SK-N-SH (cell line): ENCODE measurements around the gene PLAAT4. TPM values are rescaled to one million over a fixed set of nuclear protein-coding genes. Genes with fewer than 3 reads are reported as not detected.

Experiments used
- CTCF ChIA-PET: fragments of 300-600, 350-600 bp; formaldehyde crosslinking; extraction: SDS; loops from one replicate; lab custom pipeline; 2021; lab: Yijun Ruan, JAX
- POLR2A ChIA-PET: fragments of 350-600 bp; sonication (Branson Sonifier 250); formaldehyde crosslinking; extraction: SDS; loops from one replicate; lab custom pipeline; 2020; ENCODE audit warnings: antibody characterized with exemption, inconsistent platforms; lab: Yijun Ruan, JAX
- DNase-seq: peaks from one replicate; pipeline ENCODE4 v3.0.0; 2012
- H2AFZ ChIP-seq: fragments of 200-600 bp; sonication (generic); 2 replicates; pipeline ENCODE4 v1.8.1; 2016; ENCODE audit warnings: antibody characterized with exemption, mild to moderate bottlenecking, low read depth
- H3F3A ChIP-seq: fragments of 200-600 bp; sonication (generic); replicated peaks from 2 replicates; pipeline ENCODE3; 2016; ENCODE audit warnings: antibody characterized with exemption, mild to moderate bottlenecking; ENCODE audit not compliant: insufficient read depth
- H3K27ac ChIP-seq, 2 experiments: fragments of 200-500 bp in 1 of 2; fragments of 200-600 bp in 1 of 2; sonication (Bioruptor generic) in 1 of 2; sonication (generic), shearing (Covaris generic) in 1 of 2; 2 replicates each; pipeline versions ENCODE4 v1.5.1 to v1.6.1; 2014 to 2016; ENCODE audit warnings: low read depth in 2 of 2, inconsistent platforms in 1 of 2, low read length in 1 of 2, mild to moderate bottlenecking in 1 of 2, mixed read lengths in 1 of 2
- H3K27me3 ChIP-seq: fragments of 200-600 bp; sonication (generic), shearing (Covaris generic); 2 replicates; pipeline ENCODE4 v1.6.1; 2016; ENCODE audit warnings: mixed run types; ENCODE audit not compliant: insufficient read depth
- H3K36me3 ChIP-seq, 2 experiments: fragments of 200-500 bp in 1 of 2; fragments of 200-600 bp in 1 of 2; sonication (Bioruptor generic) in 1 of 2; sonication (generic) in 1 of 2; replicated peaks in 1 of 2; 2 replicates each; pipeline versions ENCODE3 to v1.5.1; 2014 to 2016; ENCODE audit warnings: low read length in 1 of 2, mild to moderate bottlenecking in 1 of 2; ENCODE audit not compliant: insufficient read depth in 2 of 2, control insufficient read depth in 1 of 2
- H3K4me1 ChIP-seq, 2 experiments: fragments of 200-500 bp in 1 of 2; fragments of 200-600 bp in 1 of 2; sonication (Bioruptor generic) in 1 of 2; sonication (generic), shearing (Covaris generic) in 1 of 2; 2 replicates each; pipeline versions ENCODE4 v1.5.1 to v1.6.1; 2014 to 2016; ENCODE audit warnings: low read depth in 1 of 2, low read length in 1 of 2, mixed run types in 1 of 2; ENCODE audit not compliant: insufficient read depth in 2 of 2, control insufficient read depth in 1 of 2
- H3K4me2 ChIP-seq: fragments of 200-600 bp; sonication (generic), shearing (Covaris generic); 2 replicates; pipeline ENCODE4 v1.6.1; 2017; ENCODE audit warnings: mixed run types
- H3K4me3 ChIP-seq, 2 experiments: fragments of 200-500 bp in 1 of 2; fragments of 200-600 bp in 1 of 2; sonication (Bioruptor generic) in 1 of 2; sonication (generic), shearing (Covaris generic) in 1 of 2; 2 replicates each; pipeline versions ENCODE4 v1.5.1 to v1.8.1; 2014 to 2016; ENCODE audit warnings: low read depth in 2 of 2, inconsistent platforms in 1 of 2, low read length in 1 of 2, mild to moderate bottlenecking in 1 of 2, mixed read lengths in 1 of 2, moderate library complexity in 1 of 2
- H3K79me2 ChIP-seq: fragments of 200-600 bp; sonication (generic); 2 replicates; pipeline ENCODE4 v1.8.1; 2017; ENCODE audit warnings: mild to moderate bottlenecking; ENCODE audit not compliant: insufficient read depth
- H3K9ac ChIP-seq: fragments of 200-600 bp; sonication (generic); 2 replicates; pipeline ENCODE4 v1.6.1; 2017; ENCODE audit warnings: mixed run types
- H3K9me2 ChIP-seq: fragments of 200-600 bp; sonication (generic); 2 replicates; pipeline ENCODE4 v1.6.1; 2017; ENCODE audit warnings: mixed run types
- H3K9me3 ChIP-seq: fragments of 200-600 bp; sonication (generic); 2 replicates; pipeline ENCODE4 v1.6.1; 2017; ENCODE audit warnings: mixed run types, mild to moderate bottlenecking, moderate library complexity
- H4K20me1 ChIP-seq: fragments of 200-600 bp; sonication (generic); 2 replicates; pipeline ENCODE4 v1.6.1; 2017; ENCODE audit warnings: mild to moderate bottlenecking, mixed run types; ENCODE audit not compliant: insufficient read depth
- CHD2 ChIP-seq: fragments of 150-350 bp; IDR thresholded peaks from 2 replicates; pipeline ENCODE4 v1.6.1; 2018; ENCODE audit warnings: low read length; ENCODE audit not compliant: partially characterized antibody
- ELF1 ChIP-seq: IDR thresholded peaks from 2 replicates; pipeline ENCODE4 v1.4.0; 2012
- EP300 ChIP-seq, 2 experiments: IDR thresholded peaks; 2 replicates each; pipeline versions ENCODE4 v1.4.0 to v1.6.1; 2012; ENCODE audit warnings: borderline replicate concordance in 1 of 2, low read depth in 1 of 2, low read length in 1 of 2
- FOSL2 ChIP-seq: IDR thresholded peaks from 2 replicates; pipeline ENCODE4 v1.4.0; 2012; ENCODE audit warnings: low read depth, mild to moderate bottlenecking, moderate library complexity, borderline replicate concordance
- FOXJ3 ChIP-seq: sonication (generic); formaldehyde crosslinking; IDR thresholded peaks from 2 replicates; pipeline ENCODE4 v1.5.1; 2020; ENCODE audit warnings: mild to moderate bottlenecking, missing genetic modification reagents
- FOXM1 ChIP-seq: IDR thresholded peaks from 2 replicates; pipeline ENCODE4 v1.4.0; 2012; ENCODE audit warnings: low read depth, mild to moderate bottlenecking
- IRF3 ChIP-seq: fragments of 150-350 bp; IDR thresholded peaks from 2 replicates; pipeline ENCODE4 v1.6.1; 2016; ENCODE audit warnings: mild to moderate bottlenecking, low read depth, low read length
- MXI1 ChIP-seq: IDR thresholded peaks from 2 replicates; pipeline ENCODE4 v1.6.1; 2012; ENCODE audit warnings: mild to moderate bottlenecking, low read depth, low read length, improper control_type of control experiment
- POLR2AphosphoS5 ChIP-seq: IDR thresholded peaks from 2 replicates; pipeline ENCODE4 v1.6.1; 2012; ENCODE audit warnings: low read depth, low read length
- RAD21 ChIP-seq: IDR thresholded peaks from 2 replicates; pipeline ENCODE4 v1.6.1; 2012; ENCODE audit warnings: mild to moderate bottlenecking, low read length
- RCOR1 ChIP-seq: fragments of 150-350 bp; IDR thresholded peaks from 2 replicates; pipeline ENCODE4 v1.6.1; 2017; ENCODE audit warnings: antibody characterized with exemption, low read length
- RFX5 ChIP-seq: IDR thresholded peaks from 2 replicates; pipeline ENCODE4 v1.6.1; 2012; ENCODE audit warnings: mild to moderate bottlenecking, improper control_type of control experiment, low read length
- TAF1 ChIP-seq: IDR thresholded peaks from 2 replicates; pipeline ENCODE4 v1.6.1; 2012; ENCODE audit warnings: low read depth, mild to moderate bottlenecking, low read length, moderate library complexity, borderline replicate concordance
- TCF12 ChIP-seq: IDR thresholded peaks from 2 replicates; pipeline ENCODE4 v1.4.0; 2012
- TEAD4 ChIP-seq: IDR thresholded peaks from 2 replicates; pipeline ENCODE4 v1.4.0; 2012; ENCODE audit warnings: mild to moderate bottlenecking, borderline replicate concordance; ENCODE audit not compliant: insufficient read depth
- USF1 ChIP-seq: IDR thresholded peaks from 2 replicates; pipeline ENCODE4 v1.4.0; 2012; ENCODE audit warnings: low read depth, borderline replicate concordance
- WGBS: methylation state at CpG from one replicate; pipeline ENCODE4 v1.1.6; 2017; ENCODE audit warnings: low lambda C conversion rate; 5-methylcytosine and 5-hydroxymethylcytosine counted together
- polyA plus RNA-seq, 3 experiments: library from polyadenylated mRNA; depleted of rRNA; stranded (reverse); fragments of >200 nt; gene quantifications; 2 replicates each; pipeline ENCODE4 v1.2.3, GENCODE V29; 2012
- TF ChIP-seq, protein P1 (sequence below): IDR thresholded peaks from 2 replicates; pipeline ENCODE4 v1.4.0; 2012; ENCODE audit warnings: low read depth
- TF ChIP-seq, protein P2 (sequence below): IDR thresholded peaks from 2 replicates; pipeline ENCODE4 v1.4.0; 2012; ENCODE audit warnings: low read depth, borderline replicate concordance
- TF ChIP-seq, protein P3 (sequence below): IDR thresholded peaks from 2 replicates; pipeline ENCODE4 v1.6.1; 2012; ENCODE audit warnings: mild to moderate bottlenecking, low read depth, low read length, moderate library complexity

Gene PLAAT4
- polyA plus RNA-seq, 1 of the 3 experiments (the other 2 are of a cell fraction), result 5.6 TPM

GRCh38 chr11:63532799-63533475 is 3.7 kb upstream of the PLAAT4 start:
- peaks cover 0 to 15% of the 10 kb centered on the region in 2 experiments; a peak in 1 of 4 replicates for H3K4me1 ChIP-seq
- H2AFZ ChIP-seq, result no peak overlapping the region
- H3K4me3 ChIP-seq, result no peak overlapping the region
- no peaks in the 10 kb centered on the region for H3K36me3 ChIP-seq
- ChIA-PET POLR2A (no interaction called here), CTCF (interaction anchor here (1.0 kb wide), 1 partner anchor 103 kb away, joined by 3 read pairs; no protein-coding TSS in a partner anchor)
- WGBS, result 20% methylated on average over 3 of the region's 4 CpGs
- no peaks in the 10 kb centered on the region for H4K20me1 ChIP-seq
- TF ChIP-seq FOXJ3, result no peak
- TF ChIP-seq RFX5, result no peak
- no peak for TF ChIP-seq TEAD4
- TF ChIP-seq, protein P1, sequence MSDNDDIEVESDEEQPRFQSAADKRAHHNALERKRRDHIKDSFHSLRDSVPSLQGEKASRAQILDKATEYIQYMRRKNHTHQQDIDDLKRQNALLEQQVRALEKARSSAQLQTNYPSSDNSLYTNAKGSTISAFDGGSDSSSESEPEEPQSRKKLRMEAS, result no peak
- no peak for TF ChIP-seq TAF1
- TF ChIP-seq CHD2, result no peak
- no peak for TF ChIP-seq FOXM1
- TF ChIP-seq POLR2AphosphoS5, result no peak
- peak overlapping the region; percentile 17; the same call in 1 of the 2 replicates for H3K4me2 ChIP-seq
- no peak overlapping the region for H3K27ac ChIP-seq
- no peak overlapping the region for H3K9ac ChIP-seq
- DNase-seq, result no peak
- H3K9me3 ChIP-seq, result no peaks in the 10 kb centered on the region
- no peaks in the 10 kb centered on the region for H3K27me3 ChIP-seq
- no peaks in the 10 kb centered on the region for H3K79me2 ChIP-seq
- no peaks in the 10 kb centered on the region for H3F3A ChIP-seq
- no peaks in the 10 kb centered on the region for H3K9me2 ChIP-seq

DNA sequence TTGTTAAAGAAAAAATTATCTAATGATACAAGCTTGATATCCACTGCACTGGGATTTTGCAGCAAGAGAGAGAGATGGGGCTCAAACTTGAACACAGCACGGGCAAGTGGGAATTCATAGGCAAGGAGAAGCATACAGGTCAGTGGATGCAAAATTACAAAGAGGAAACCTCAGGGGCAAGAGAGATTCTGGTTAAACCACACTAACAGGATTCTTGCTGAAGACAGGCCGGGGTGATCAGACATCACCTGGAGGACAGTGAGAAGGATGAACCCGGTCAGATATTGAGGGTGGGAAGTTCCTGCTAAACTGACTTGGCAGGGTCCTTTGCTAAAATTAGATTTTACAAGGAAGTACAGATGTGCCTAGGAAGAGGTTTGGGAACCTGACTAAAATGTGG is 2.5 kb upstream of the PLAAT4 start:
- CTCF ChIA-PET, result no interaction called here
- H3K36me3 ChIP-seq, result no peaks in the 10 kb centered on the region
- WGBS, result 62% methylated on average over 3 of the region's 3 CpGs
- no peak for DNase-seq
- H3K9me2 ChIP-seq, result no peaks in the 10 kb centered on the region
- no peaks in the 10 kb centered on the region for H3K79me2 ChIP-seq
- no peaks in the 10 kb centered on the region for H3K9me3 ChIP-seq
- no peak overlapping the region for H3K27ac ChIP-seq
- no peak overlapping the region for H3K4me3 ChIP-seq
- no peak overlapping the region for H3K9ac ChIP-seq
- no peaks in the 10 kb centered on the region for H3F3A ChIP-seq
- H3K4me1 ChIP-seq, result peaks cover 0 to 16% of the 10 kb centered on the region in 2 experiments; a peak in 1 of 4 replicates
- no peak overlapping the region for H3K4me2 ChIP-seq
- no peaks in the 10 kb centered on the region for H4K20me1 ChIP-seq
- no peaks in the 10 kb centered on the region for H3K27me3 ChIP-seq
- H2AFZ ChIP-seq, result no peak overlapping the region
- TF ChIP-seq FOXM1, result no peak
- TF ChIP-seq EP300 (IDR thresholded peaks at IDR 0.05; ENCODE audit: borderline replicate concordance in 1 of 2, low read depth in 1 of 2, low read length in 1 of 2), result no peak
- TF ChIP-seq RAD21, result no peak
- TF ChIP-seq USF1, result no peak
- no peak for TF ChIP-seq TEAD4
- TF ChIP-seq IRF3, result no peak
- TF ChIP-seq, protein P2, sequence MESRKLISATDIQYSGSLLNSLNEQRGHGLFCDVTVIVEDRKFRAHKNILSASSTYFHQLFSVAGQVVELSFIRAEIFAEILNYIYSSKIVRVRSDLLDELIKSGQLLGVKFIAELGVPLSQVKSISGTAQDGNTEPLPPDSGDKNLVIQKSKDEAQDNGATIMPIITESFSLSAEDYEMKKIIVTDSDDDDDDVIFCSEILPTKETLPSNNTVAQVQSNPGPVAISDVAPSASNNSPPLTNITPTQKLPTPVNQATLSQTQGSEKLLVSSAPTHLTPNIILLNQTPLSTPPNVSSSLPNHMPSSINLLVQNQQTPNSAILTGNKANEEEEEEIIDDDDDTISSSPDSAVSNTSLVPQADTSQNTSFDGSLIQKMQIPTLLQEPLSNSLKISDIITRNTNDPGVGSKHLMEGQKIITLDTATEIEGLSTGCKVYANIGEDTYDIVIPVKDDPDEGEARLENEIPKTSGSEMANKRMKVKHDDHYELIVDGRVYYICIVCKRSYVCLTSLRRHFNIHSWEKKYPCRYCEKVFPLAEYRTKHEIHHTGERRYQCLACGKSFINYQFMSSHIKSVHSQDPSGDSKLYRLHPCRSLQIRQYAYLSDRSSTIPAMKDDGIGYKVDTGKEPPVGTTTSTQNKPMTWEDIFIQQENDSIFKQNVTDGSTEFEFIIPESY, result no peak
- no peak for TF ChIP-seq FOXJ3
- TF ChIP-seq POLR2AphosphoS5, result no peak
- TF ChIP-seq FOSL2, result no peak
- TF ChIP-seq TCF12, result no peak
- no peak for TF ChIP-seq ELF1
- TF ChIP-seq MXI1, result no peak
- TF ChIP-seq, protein P3, sequence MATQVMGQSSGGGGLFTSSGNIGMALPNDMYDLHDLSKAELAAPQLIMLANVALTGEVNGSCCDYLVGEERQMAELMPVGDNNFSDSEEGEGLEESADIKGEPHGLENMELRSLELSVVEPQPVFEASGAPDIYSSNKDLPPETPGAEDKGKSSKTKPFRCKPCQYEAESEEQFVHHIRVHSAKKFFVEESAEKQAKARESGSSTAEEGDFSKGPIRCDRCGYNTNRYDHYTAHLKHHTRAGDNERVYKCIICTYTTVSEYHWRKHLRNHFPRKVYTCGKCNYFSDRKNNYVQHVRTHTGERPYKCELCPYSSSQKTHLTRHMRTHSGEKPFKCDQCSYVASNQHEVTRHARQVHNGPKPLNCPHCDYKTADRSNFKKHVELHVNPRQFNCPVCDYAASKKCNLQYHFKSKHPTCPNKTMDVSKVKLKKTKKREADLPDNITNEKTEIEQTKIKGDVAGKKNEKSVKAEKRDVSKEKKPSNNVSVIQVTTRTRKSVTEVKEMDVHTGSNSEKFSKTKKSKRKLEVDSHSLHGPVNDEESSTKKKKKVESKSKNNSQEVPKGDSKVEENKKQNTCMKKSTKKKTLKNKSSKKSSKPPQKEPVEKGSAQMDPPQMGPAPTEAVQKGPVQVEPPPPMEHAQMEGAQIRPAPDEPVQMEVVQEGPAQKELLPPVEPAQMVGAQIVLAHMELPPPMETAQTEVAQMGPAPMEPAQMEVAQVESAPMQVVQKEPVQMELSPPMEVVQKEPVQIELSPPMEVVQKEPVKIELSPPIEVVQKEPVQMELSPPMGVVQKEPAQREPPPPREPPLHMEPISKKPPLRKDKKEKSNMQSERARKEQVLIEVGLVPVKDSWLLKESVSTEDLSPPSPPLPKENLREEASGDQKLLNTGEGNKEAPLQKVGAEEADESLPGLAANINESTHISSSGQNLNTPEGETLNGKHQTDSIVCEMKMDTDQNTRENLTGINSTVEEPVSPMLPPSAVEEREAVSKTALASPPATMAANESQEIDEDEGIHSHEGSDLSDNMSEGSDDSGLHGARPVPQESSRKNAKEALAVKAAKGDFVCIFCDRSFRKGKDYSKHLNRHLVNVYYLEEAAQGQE, result no peak
- no peak for TF ChIP-seq CHD2
- no peak for TF ChIP-seq RCOR1
- TF ChIP-seq, all 33 proteins: peak for 0
- POLR2A ChIA-PET, result no interaction called here
